ENCODE data around the gene BNC2.

DNA sequence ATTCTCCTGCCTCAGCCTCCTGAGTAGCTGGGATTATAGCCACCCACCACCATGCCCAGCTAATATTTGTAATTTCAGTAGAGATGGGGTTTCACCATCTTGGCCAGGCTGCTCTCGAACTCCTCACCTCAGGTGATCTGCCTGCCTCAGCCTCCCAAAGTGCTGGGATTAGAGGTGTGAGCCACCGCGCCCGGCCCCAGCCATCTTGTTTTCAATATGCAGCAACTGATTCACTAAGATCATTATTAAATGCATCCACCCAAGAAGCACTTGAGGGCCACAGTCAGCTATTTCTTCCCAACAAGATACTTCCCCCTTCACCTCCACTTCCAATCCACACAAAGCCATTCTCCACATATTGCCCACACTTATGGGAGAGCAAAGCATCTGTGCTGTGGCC is 115.8 kb downstream of the BNC2 start:
- no peak for TF ChIP-seq POLR2A (IDR thresholded peaks at IDR 0.05)
- TF ChIP-seq, protein P1, sequence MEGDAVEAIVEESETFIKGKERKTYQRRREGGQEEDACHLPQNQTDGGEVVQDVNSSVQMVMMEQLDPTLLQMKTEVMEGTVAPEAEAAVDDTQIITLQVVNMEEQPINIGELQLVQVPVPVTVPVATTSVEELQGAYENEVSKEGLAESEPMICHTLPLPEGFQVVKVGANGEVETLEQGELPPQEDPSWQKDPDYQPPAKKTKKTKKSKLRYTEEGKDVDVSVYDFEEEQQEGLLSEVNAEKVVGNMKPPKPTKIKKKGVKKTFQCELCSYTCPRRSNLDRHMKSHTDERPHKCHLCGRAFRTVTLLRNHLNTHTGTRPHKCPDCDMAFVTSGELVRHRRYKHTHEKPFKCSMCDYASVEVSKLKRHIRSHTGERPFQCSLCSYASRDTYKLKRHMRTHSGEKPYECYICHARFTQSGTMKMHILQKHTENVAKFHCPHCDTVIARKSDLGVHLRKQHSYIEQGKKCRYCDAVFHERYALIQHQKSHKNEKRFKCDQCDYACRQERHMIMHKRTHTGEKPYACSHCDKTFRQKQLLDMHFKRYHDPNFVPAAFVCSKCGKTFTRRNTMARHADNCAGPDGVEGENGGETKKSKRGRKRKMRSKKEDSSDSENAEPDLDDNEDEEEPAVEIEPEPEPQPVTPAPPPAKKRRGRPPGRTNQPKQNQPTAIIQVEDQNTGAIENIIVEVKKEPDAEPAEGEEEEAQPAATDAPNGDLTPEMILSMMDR (IDR thresholded peaks at IDR 0.05) = no peak

Measured in Peyer's patch (tissue), 4 donors.